ENCODE measurements around the gene FAM241A.
"Not testable (repeated sequence)": the region's sequence is repeated elsewhere in the genome, so short reads cannot be mapped to it uniquely, and the experiment has no call there.

The FAM241A gene

DNA sequence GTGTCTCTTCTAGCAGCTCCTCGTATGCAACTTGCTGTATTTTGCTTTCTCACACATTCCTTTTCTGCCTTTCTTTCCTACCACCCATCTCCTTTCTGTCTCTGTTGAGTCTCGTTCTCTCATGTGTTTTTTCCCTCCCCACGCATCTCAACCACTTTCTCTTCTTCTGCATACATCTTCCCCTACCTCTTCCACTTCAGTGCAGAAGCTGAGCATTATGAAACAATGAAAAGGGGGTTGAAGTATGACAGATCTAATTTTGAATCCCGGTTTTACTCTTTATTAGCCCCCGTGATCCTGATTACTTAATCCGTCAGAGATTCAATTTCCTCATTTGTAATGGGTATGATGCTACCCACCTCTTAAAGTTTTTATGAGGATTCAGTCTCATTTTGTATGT is 7.3 kb downstream of the FAM241A start:
- TF ChIP-seq CTCF (IDR thresholded peaks at IDR 0.05; ENCODE audit: low read depth, low read length, missing control alignments), result no peak
- no peak overlapping the region for H3K4me3 ChIP-seq (ENCODE audit: low read depth, low read length)
- in situ Hi-C loops (cut with HindIII; ENCODE audit: low sequenced_read_pairs), result no loop called here
- no peak for DNase-seq (ENCODE audit: low read depth)

DNA sequence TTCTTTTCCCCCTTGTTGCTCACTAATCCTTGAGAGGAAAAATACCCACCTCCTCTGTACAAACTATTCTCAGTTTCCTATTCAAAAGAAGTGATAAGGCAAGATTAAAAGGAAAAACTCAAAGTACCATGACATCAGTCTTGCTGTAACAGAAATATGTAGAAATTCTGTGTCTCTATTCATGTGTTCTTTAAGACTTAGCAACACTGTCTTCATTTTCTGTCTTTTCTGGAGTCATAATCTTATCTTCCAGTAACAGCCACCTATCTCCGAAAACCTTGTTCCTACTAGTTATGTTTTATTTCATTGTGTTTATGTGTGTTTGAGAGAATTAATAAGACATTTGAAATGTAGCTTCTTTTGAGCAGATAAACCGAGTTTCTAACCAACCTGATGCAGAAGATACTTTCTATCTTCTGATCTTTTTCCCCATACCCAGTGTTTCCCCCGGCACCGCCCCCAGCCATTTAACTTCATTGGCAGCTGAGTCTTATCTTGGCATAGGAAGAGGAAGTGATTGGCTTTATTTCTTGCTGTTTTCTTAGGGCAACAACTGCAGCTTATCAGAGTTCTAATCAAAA is 8.0 kb downstream of the FAM241A start:
- in situ Hi-C loops (cut with HindIII; ENCODE audit: low sequenced_read_pairs), result no loop called here
- no peak for TF ChIP-seq CTCF (IDR thresholded peaks at IDR 0.05; ENCODE audit: low read depth, low read length, missing control alignments)
- no peak for DNase-seq (ENCODE audit: low read depth)
- H3K4me3 ChIP-seq (ENCODE audit: low read depth, low read length), result no peak overlapping the region

- no peak for TF ChIP-seq CTCF (IDR thresholded peaks at IDR 0.05; ENCODE audit: low read depth, low read length, missing control alignments)
- in situ Hi-C loops (cut with HindIII; ENCODE audit: low sequenced_read_pairs), result no loop called here
- DNase-seq (ENCODE audit: low read depth), result no peak
- H3K4me3 ChIP-seq (ENCODE audit: low read depth, low read length), result no peak overlapping the region
Measured at GRCh38 chr4:112156112-112156511, 10.9 kb downstream of the FAM241A start.

DNA sequence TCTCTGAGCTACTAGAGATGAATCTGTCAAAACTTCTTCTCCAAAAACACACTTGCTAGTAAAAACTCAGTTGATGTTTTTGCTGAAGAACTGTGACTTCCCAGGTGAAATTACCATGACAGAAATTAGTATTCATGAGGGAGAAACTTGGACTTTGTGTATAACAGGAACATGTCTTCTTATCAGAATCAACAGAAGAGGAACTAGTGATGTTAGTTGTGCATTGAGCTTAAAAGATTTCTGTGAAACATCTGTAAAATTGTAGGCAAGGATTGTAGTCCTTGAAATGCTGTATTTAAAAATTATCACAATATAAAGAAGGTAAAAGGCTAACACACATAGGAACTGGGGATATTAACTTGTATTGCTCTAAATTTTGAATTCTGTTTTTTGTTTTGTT is 11.3 kb downstream of the FAM241A start:
- DNase-seq (ENCODE audit: low read depth), result no peak
- no peak overlapping the region for H3K4me3 ChIP-seq (ENCODE audit: low read depth, low read length)
- no peak for TF ChIP-seq CTCF (IDR thresholded peaks at IDR 0.05; ENCODE audit: low read depth, low read length, missing control alignments)
- in situ Hi-C loops (cut with HindIII; ENCODE audit: low sequenced_read_pairs), result no loop called here

DNA sequence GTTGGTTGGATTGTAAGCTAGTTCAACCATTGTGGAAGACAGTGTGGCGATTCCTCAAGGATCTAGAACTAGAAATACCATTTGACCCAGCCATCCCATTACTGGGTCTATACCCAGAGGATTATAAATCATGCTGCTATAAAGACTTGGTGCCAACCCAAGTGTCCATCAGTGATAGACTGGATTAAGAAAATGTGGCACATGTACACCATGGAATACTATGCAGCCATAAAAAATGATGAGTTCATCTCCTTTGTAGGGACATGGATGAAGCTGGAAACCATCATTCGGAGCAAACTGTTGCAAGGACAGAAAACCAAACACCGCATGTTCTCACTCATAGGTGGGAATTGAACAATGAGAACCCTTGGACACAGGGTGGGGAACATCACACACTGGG is 18.5 kb downstream of the FAM241A start:
- DNase-seq (ENCODE audit: low read depth); H3K4me3 ChIP-seq (ENCODE audit: low read depth, low read length); in situ Hi-C loops (cut with HindIII; ENCODE audit: low sequenced_read_pairs): not testable (repeated sequence)

GRCh38 chr4:112167794-112168193 is 22.5 kb downstream of the FAM241A start:
- in situ Hi-C loops (cut with HindIII; ENCODE audit: low sequenced_read_pairs), result no loop called here
- no peak for DNase-seq (ENCODE audit: low read depth)
- no peak overlapping the region for H3K4me3 ChIP-seq (ENCODE audit: low read depth, low read length)
- TF ChIP-seq CTCF (IDR thresholded peaks at IDR 0.05; ENCODE audit: low read depth, low read length, missing control alignments), result no peak

- H3K4me3 ChIP-seq (ENCODE audit: low read depth, low read length), result no peak overlapping the region
- in situ Hi-C loops (cut with HindIII; ENCODE audit: low sequenced_read_pairs), result no loop called here
- no peak for TF ChIP-seq CTCF (IDR thresholded peaks at IDR 0.05; ENCODE audit: low read depth, low read length, missing control alignments)
- no peak for DNase-seq (ENCODE audit: low read depth)
Measured at GRCh38 chr4:112168719-112169500, 23.7 kb downstream of the FAM241A start.

Measured in astrocyte of the cerebellum (primary cell).